BLaER1 treated with 17β-estradiol and CSF1 and Interleukin-3, amounts not matched to agents 10 nM and 100 nM (cell line): ENCODE results near the gene GNB4.

Source experiments
- H3K27ac ChIP-seq, 11 experiments: shearing (Covaris generic); formaldehyde crosslinking; 2 replicates each; pipeline ENCODE4 v1.8.1; 2022
- H3K27me3 ChIP-seq, 11 experiments: shearing (Covaris generic); formaldehyde crosslinking; 2 replicates each; pipeline ENCODE4 v1.8.1; 2022
- H3K36me3 ChIP-seq, 11 experiments: shearing (Covaris generic); formaldehyde crosslinking; 2 replicates each; pipeline ENCODE4 v1.8.1; 2022
- H3K4me1 ChIP-seq, 10 experiments: shearing (Covaris generic); formaldehyde crosslinking; 2 replicates each; pipeline ENCODE4 v1.8.1; 2022
- H3K4me2 ChIP-seq, 11 experiments: shearing (Covaris generic); formaldehyde crosslinking; 2 replicates each; pipeline ENCODE4 v1.8.1; 2022
- H3K4me3 ChIP-seq, 10 experiments: shearing (Covaris generic); formaldehyde crosslinking; 2 replicates each; pipeline ENCODE4 v1.8.1; 2022
- H3K9ac ChIP-seq, 11 experiments: shearing (Covaris generic); formaldehyde crosslinking; 2 replicates each; pipeline ENCODE4 v1.8.1; 2022
- H3K9me3 ChIP-seq, 11 experiments: shearing (Covaris generic); formaldehyde crosslinking; replicated peaks in 1 of 11; 2 replicates each; pipeline ENCODE4 v1.8.1; 2022
- H4K20me1 ChIP-seq, 11 experiments: shearing (Covaris generic); formaldehyde crosslinking; 2 replicates each; pipeline ENCODE4 v1.8.1; 2022
- Cebpa-rat ChIP-seq, 11 experiments: shearing (Covaris generic); IDR thresholded peaks; 2 replicates each; pipeline ENCODE4 v1.8.1; 2022

The GNB4 gene

GRCh38 chr3:179450261-179450701, 989 bp downstream of the GNB4 start:
- Histone ChIP-seq H3K9me3 (no peaks in the 10 kb centered on the region), H3K4me3 (peak overlapping the region; percentile 78 to 92 (median 88)), H3K9ac (peak overlapping the region; percentile 85 to 95 (median 93)), H3K4me2 (peak overlapping the region; percentile 74 to 95 (median 87)), H4K20me1 (peaks cover 14 to 46% (median 39%) of the 10 kb centered on the region in 11 experiments; a peak in 17 of 22 replicates), H3K4me1 (peaks cover 25 to 56% (median 33%) of the 10 kb centered on the region in 10 experiments), H3K27me3 (no peaks in the 10 kb centered on the region), H3K27ac (peak overlapping the region; percentile 87 to 96 (median 91)), H3K36me3 (peaks cover 0 to 26% (median 13%) of the 10 kb centered on the region in 11 experiments; a peak in 16 of 22 replicates)
- TF ChIP-seq Cebpa-rat (IDR thresholded peaks at IDR 0.05), result no peak

GRCh38 chr3:179449636-179450035, 1.6 kb downstream of the GNB4 start:
- peaks cover 25 to 58% (median 33%) of the 10 kb centered on the region in 10 experiments for H3K4me1 ChIP-seq
- H3K4me2 ChIP-seq, result peak overlapping the region; percentile 74 to 95 (median 87)
- H3K9ac ChIP-seq, result peak overlapping the region; percentile 85 to 95 (median 93)
- H3K9me3 ChIP-seq, result no peaks in the 10 kb centered on the region
- H3K27me3 ChIP-seq, result no peaks in the 10 kb centered on the region
- peaks cover 0 to 29% (median 16%) of the 10 kb centered on the region in 11 experiments; a peak in 16 of 22 replicates for H3K36me3 ChIP-seq
- peak overlapping the region; percentile 78 to 92 (median 88) for H3K4me3 ChIP-seq
- no peak for TF ChIP-seq Cebpa-rat (IDR thresholded peaks at IDR 0.05)
- peaks cover 14 to 52% (median 45%) of the 10 kb centered on the region in 11 experiments; a peak in 17 of 22 replicates for H4K20me1 ChIP-seq
- peak overlapping the region; percentile 87 to 96 (median 91); a peak in 20 of 22 replicates for H3K27ac ChIP-seq

GRCh38 chr3:179447251-179447650, 4.0 kb downstream of the GNB4 start:
- Histone ChIP-seq H3K9ac (no peak overlapping the region), H3K4me3 (no peak overlapping the region), H3K36me3 (peaks cover 9 to 47% (median 33%) of the 10 kb centered on the region in 11 experiments; a peak in 18 of 22 replicates), H3K27me3 (no peaks in the 10 kb centered on the region), H3K4me1 (peaks cover 22 to 49% (median 29%) of the 10 kb centered on the region in 10 experiments), H4K20me1 (peaks cover 14 to 75% (median 63%) of the 10 kb centered on the region in 11 experiments; a peak in 19 of 22 replicates), H3K4me2 (peak overlapping the region in 4 of 11 experiments; percentile 17 to 95 (median 62); a peak in 4 of 22 replicates), H3K9me3 (no peaks in the 10 kb centered on the region), H3K27ac (no peak overlapping the region)
- TF ChIP-seq Cebpa-rat (IDR thresholded peaks at IDR 0.05), result no peak

- Histone ChIP-seq H3K4me1 (peaks cover 18 to 44% (median 23%) of the 10 kb centered on the region in 10 experiments), H3K27me3 (no peaks in the 10 kb centered on the region), H3K4me3 (no peak overlapping the region), H4K20me1 (peaks cover 14 to 82% (median 66%) of the 10 kb centered on the region in 11 experiments; a peak in 19 of 22 replicates), H3K36me3 (peaks cover 9 to 53% (median 33%) of the 10 kb centered on the region in 11 experiments; a peak in 18 of 22 replicates), H3K9ac (no peak overlapping the region), H3K4me2 (no peak overlapping the region), H3K9me3 (no peaks in the 10 kb centered on the region), H3K27ac (no peak overlapping the region)
- no peak for TF ChIP-seq Cebpa-rat (IDR thresholded peaks at IDR 0.05)
These were observed 4.8 kb downstream of the GNB4 start for GRCh38 chr3:179446501-179446900.

- H3K36me3 ChIP-seq, result peaks cover 5 to 40% (median 19%) of the 10 kb centered on the region in 11 experiments; a peak in 16 of 22 replicates
- H3K4me2 ChIP-seq, result peak overlapping the region; percentile 42 to 82 (median 65)
- H3K4me3 ChIP-seq, result no peak overlapping the region
- TF ChIP-seq Cebpa-rat (IDR thresholded peaks at IDR 0.05), result no peak
- H3K4me1 ChIP-seq, result peaks cover 42 to 76% (median 60%) of the 10 kb centered on the region in 10 experiments
- no peaks in the 10 kb centered on the region for H3K9me3 ChIP-seq
- H3K9ac ChIP-seq, result peak overlapping the region in 1 of 11 experiments; percentile 11; a peak in 2 of 22 replicates
- H4K20me1 ChIP-seq, result peaks cover 0 to 91% (median 21%) of the 10 kb centered on the region in 11 experiments; a peak in 16 of 22 replicates
- no peaks in the 10 kb centered on the region for H3K27me3 ChIP-seq
- H3K27ac ChIP-seq, result peak overlapping the region; percentile 4 to 40 (median 21); a peak in 13 of 22 replicates
These were observed 12.4 kb downstream of the GNB4 start for GRCh38 chr3:179438841-179439240.

- TF ChIP-seq Cebpa-rat (IDR thresholded peaks at IDR 0.05), result no peak
- Histone ChIP-seq H3K4me2 (peak overlapping the region; percentile 45 to 82 (median 60)), H3K27ac (peak overlapping the region; percentile 53 to 74 (median 62)), H4K20me1 (peaks cover 0 to 92% (median 20%) of the 10 kb centered on the region in 11 experiments; a peak in 16 of 22 replicates), H3K4me3 (0 out of 20 replicates have a peak overlapping the region, but pooled peaks of 1 of the 10 experiments have one; percentile 8), H3K9ac (peak overlapping the region in 8 of 11 experiments; percentile 27 to 59 (median 41); a peak in 11 of 22 replicates), H3K4me1 (peaks cover 64 to 98% (median 83%) of the 10 kb centered on the region in 10 experiments), H3K9me3 (no peaks in the 10 kb centered on the region), H3K36me3 (peaks cover 0 to 18% (median 6%) of the 10 kb centered on the region in 11 experiments; a peak in 6 of 22 replicates), H3K27me3 (no peaks in the 10 kb centered on the region)
These were observed 14.8 kb downstream of the GNB4 start for GRCh38 chr3:179436517-179436916.

- Histone ChIP-seq H3K9ac (peak overlapping the region; percentile 30 to 70 (median 61); a peak in 20 of 22 replicates), H3K4me1 (peaks cover 58 to 85% (median 71%) of the 10 kb centered on the region in 10 experiments), H3K4me3 (no peak overlapping the region), H3K4me2 (peak overlapping the region; percentile 67 to 88 (median 82)), H3K36me3 (peaks cover 5 to 38% (median 12%) of the 10 kb centered on the region in 11 experiments; a peak in 16 of 22 replicates), H4K20me1 (peaks cover 0 to 93% (median 31%) of the 10 kb centered on the region in 11 experiments; a peak in 13 of 22 replicates), H3K27ac (peak overlapping the region; percentile 41 to 81 (median 75); a peak in 21 of 22 replicates), H3K9me3 (no peaks in the 10 kb centered on the region; a peak in 1 of 22 replicates), H3K27me3 (no peaks in the 10 kb centered on the region)
- TF ChIP-seq Cebpa-rat (IDR thresholded peaks at IDR 0.05), result no peak
These were observed 18.8 kb downstream of the GNB4 start for GRCh38 chr3:179432451-179432850.

GRCh38 chr3:179432021-179432420, 19.2 kb downstream of the GNB4 start:
- no peaks in the 10 kb centered on the region; a peak in 1 of 22 replicates for H3K9me3 ChIP-seq
- peaks cover 0 to 94% (median 31%) of the 10 kb centered on the region in 11 experiments; a peak in 13 of 22 replicates for H4K20me1 ChIP-seq
- H3K27me3 ChIP-seq, result no peaks in the 10 kb centered on the region
- H3K4me2 ChIP-seq, result peak overlapping the region; percentile 67 to 88 (median 82)
- H3K4me1 ChIP-seq, result peaks cover 54 to 81% (median 67%) of the 10 kb centered on the region in 10 experiments
- peak overlapping the region; percentile 56 to 72 (median 70) for H3K9ac ChIP-seq
- peak in 7 of 11 experiments; percentile 31 to 73 (median 35); a peak in 7 of 22 replicates for TF ChIP-seq Cebpa-rat (IDR thresholded peaks at IDR 0.05)
- H3K36me3 ChIP-seq, result peaks cover 8 to 39% (median 15%) of the 10 kb centered on the region in 11 experiments; a peak in 18 of 22 replicates
- H3K4me3 ChIP-seq, result peak overlapping the region in 8 of 10 experiments; percentile 1 to 37 (median 18); a peak in 9 of 20 replicates
- peak overlapping the region; percentile 67 to 81 (median 75); a peak in 21 of 22 replicates for H3K27ac ChIP-seq
